HepG2 (cell line): ENCODE results near the gene RUNX2.

Experiments
- CBX5 ChIP-seq: sonication (generic); formaldehyde crosslinking; IDR thresholded peaks from 2 replicates; pipeline ENCODE4 v1.4.0; 2020; ENCODE audit warnings: missing genetic modification reagents, borderline replicate concordance
- EP300 ChIP-seq, 3 experiments: sonication (generic) in 1 of 3; formaldehyde crosslinking in 1 of 3; IDR thresholded peaks; 2 replicates each; pipeline versions ENCODE4 v1.5.1 to v1.6.1; 2011 to 2020; ENCODE audit warnings: low read depth in 2 of 3, low read length in 2 of 3, borderline replicate concordance in 1 of 3, improper control_type of control experiment in 1 of 3, mild to moderate bottlenecking in 1 of 3, missing genetic modification reagents in 1 of 3, moderate library complexity in 1 of 3
- EZH2 ChIP-seq: conservative IDR thresholded peaks from 2 replicates; pipeline ENCODE4 v1.6.1; 2012; ENCODE audit warnings: mild to moderate bottlenecking, low read depth, low read length, moderate library complexity
- GATAD1 ChIP-seq: IDR thresholded peaks from 2 replicates; pipeline ENCODE4 v1.6.1; 2016; ENCODE audit warnings: missing genetic modification reagents, missing compliant biosample characterization
- ISX ChIP-seq: sonication (generic); formaldehyde crosslinking; conservative IDR thresholded peaks from 2 replicates; pipeline ENCODE4 v1.5.0; 2020; ENCODE audit warnings: missing genetic modification reagents
- NFE2L2 ChIP-seq: fragments of 150-350 bp; IDR thresholded peaks from 2 replicates; pipeline ENCODE4 v1.6.1; 2014; ENCODE audit warnings: low read length
- NR3C1 ChIP-seq: sonication (generic); formaldehyde crosslinking; IDR thresholded peaks from 2 replicates; pipeline ENCODE4 v1.4.0; 2020; ENCODE audit warnings: missing genetic modification reagents
- RXRA ChIP-seq: sonication (generic); formaldehyde crosslinking; IDR thresholded peaks from 2 replicates; pipeline ENCODE4 v1.5.1; 2020; ENCODE audit warnings: missing genetic modification reagents
- SAP130 ChIP-seq: IDR thresholded peaks from 2 replicates; pipeline ENCODE4 v1.6.1; 2016; ENCODE audit warnings: low read depth
- TBL1XR1 ChIP-seq: fragments of 150-350 bp; IDR thresholded peaks from 2 replicates; pipeline ENCODE4 v1.6.1; 2014; ENCODE audit warnings: borderline replicate concordance, low read length; ENCODE audit not compliant: partially characterized antibody
- TCF7 ChIP-seq: sonication (generic); IDR thresholded peaks from 2 replicates; pipeline ENCODE4 v1.6.1; 2016; ENCODE audit warnings: antibody characterized with exemption, low read depth
- YEATS4 ChIP-seq: sonication (generic); formaldehyde crosslinking; IDR thresholded peaks from 2 replicates; pipeline ENCODE4 v1.4.0; 2020; ENCODE audit warnings: missing genetic modification reagents, borderline replicate concordance
- TF ChIP-seq, protein P1 (sequence below): sonication (generic); formaldehyde crosslinking; IDR thresholded peaks from 2 replicates; pipeline ENCODE4 v1.4.0; 2020; ENCODE audit warnings: missing genetic modification reagents, borderline replicate concordance
- TF ChIP-seq, protein P2 (sequence below): sonication (generic); formaldehyde crosslinking; IDR thresholded peaks from 2 replicates; pipeline ENCODE4 v1.5.0; 2020; ENCODE audit warnings: mild to moderate bottlenecking, missing genetic modification reagents, moderate library complexity

DNA sequence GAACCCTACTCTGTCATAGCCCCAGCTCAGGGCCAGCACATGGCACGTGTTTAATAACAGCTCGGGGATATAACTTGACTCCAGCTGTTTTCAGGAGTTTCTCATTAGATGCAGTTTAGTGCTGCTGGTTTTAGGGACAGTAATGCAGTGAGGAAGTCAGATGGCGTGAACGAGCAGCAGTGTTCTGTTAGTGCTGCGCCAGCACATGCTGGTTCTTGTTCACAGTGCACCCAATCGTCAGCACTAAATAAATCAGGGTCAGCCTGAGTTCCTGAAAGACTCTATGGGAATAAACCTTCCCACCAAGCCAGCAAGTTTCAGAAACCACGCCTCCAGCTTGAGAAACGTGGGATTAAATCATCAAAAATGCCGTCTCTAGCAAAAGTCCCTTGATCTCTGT lies 285.5 kb downstream of the RUNX2 start:
- no peak for TF ChIP-seq NFE2L2
- TF ChIP-seq EZH2 = no peak
- TF ChIP-seq NR3C1 (CRISPR knock-in tag) = no peak
- TF ChIP-seq CBX5 (CRISPR knock-in tag) = no peak
- TF ChIP-seq ISX (CRISPR knock-in tag) = no peak
- TF ChIP-seq EP300 (IDR thresholded peaks at IDR 0.05; ENCODE audit: low read depth in 2 of 2, low read length in 2 of 2) = no peak
- TF ChIP-seq EP300 (CRISPR knock-in tag; IDR thresholded peaks at IDR 0.05; ENCODE audit: borderline replicate concordance) = no peak
- no peak for TF ChIP-seq GATAD1 (CRISPR knock-in tag)
- TF ChIP-seq, protein P1, sequence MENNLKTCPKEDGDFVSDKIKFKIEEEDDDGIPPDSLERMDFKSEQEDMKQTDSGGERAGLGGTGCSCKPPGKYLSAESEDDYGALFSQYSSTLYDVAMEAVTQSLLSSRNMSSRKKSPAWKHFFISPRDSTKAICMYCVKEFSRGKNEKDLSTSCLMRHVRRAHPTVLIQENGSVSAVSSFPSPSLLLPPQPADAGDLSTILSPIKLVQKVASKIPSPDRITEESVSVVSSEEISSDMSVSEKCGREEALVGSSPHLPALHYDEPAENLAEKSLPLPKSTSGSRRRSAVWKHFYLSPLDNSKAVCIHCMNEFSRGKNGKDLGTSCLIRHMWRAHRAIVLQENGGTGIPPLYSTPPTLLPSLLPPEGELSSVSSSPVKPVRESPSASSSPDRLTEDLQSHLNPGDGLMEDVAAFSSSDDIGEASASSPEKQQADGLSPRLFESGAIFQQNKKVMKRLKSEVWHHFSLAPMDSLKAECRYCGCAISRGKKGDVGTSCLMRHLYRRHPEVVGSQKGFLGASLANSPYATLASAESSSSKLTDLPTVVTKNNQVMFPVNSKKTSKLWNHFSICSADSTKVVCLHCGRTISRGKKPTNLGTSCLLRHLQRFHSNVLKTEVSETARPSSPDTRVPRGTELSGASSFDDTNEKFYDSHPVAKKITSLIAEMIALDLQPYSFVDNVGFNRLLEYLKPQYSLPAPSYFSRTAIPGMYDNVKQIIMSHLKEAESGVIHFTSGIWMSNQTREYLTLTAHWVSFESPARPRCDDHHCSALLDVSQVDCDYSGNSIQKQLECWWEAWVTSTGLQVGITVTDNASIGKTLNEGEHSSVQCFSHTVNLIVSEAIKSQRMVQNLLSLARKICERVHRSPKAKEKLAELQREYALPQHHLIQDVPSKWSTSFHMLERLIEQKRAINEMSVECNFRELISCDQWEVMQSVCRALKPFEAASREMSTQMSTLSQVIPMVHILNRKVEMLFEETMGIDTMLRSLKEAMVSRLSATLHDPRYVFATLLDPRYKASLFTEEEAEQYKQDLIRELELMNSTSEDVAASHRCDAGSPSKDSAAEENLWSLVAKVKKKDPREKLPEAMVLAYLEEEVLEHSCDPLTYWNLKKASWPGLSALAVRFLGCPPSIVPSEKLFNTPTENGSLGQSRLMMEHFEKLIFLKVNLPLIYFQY (CRISPR knock-in tag) = no peak
- TF ChIP-seq, protein P2, sequence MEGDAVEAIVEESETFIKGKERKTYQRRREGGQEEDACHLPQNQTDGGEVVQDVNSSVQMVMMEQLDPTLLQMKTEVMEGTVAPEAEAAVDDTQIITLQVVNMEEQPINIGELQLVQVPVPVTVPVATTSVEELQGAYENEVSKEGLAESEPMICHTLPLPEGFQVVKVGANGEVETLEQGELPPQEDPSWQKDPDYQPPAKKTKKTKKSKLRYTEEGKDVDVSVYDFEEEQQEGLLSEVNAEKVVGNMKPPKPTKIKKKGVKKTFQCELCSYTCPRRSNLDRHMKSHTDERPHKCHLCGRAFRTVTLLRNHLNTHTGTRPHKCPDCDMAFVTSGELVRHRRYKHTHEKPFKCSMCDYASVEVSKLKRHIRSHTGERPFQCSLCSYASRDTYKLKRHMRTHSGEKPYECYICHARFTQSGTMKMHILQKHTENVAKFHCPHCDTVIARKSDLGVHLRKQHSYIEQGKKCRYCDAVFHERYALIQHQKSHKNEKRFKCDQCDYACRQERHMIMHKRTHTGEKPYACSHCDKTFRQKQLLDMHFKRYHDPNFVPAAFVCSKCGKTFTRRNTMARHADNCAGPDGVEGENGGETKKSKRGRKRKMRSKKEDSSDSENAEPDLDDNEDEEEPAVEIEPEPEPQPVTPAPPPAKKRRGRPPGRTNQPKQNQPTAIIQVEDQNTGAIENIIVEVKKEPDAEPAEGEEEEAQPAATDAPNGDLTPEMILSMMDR (CRISPR knock-in tag) = no peak
- TF ChIP-seq YEATS4 (CRISPR knock-in tag) = no peak
- no peak for TF ChIP-seq SAP130 (CRISPR knock-in tag)
- no peak for TF ChIP-seq TCF7
- TF ChIP-seq TBL1XR1 = no peak
- TF ChIP-seq RXRA (CRISPR knock-in tag) = no peak
